Type B pancreatic cell (in vitro differentiated cells): Measurements from ENCODE around the gene LRRC3. TPM values are rescaled to one million over a fixed set of nuclear protein-coding genes. Genes with fewer than 3 reads are reported as not detected.

Source experiments
- DNase-seq: peaks from one replicate; pipeline ENCODE4 v3.0.0; 2021; ENCODE audit warnings: mixed read lengths; ENCODE audit not compliant: unreplicated experiment; ENCODE audit errors: extremely low spot score
- H3K27ac Mint-ChIP-seq: 2 replicates; pipeline ENCODE4 v1.8.0; 2021; ENCODE audit warnings: mild to moderate bottlenecking, mixed read lengths
- H3K27me3 Mint-ChIP-seq: 2 replicates; pipeline ENCODE4 v1.8.0; 2021; ENCODE audit warnings: mixed read lengths
- H3K36me3 Mint-ChIP-seq: 2 replicates; pipeline ENCODE4 v1.8.0; 2021; ENCODE audit warnings: mixed read lengths
- H3K4me1 Mint-ChIP-seq: one replicate; pipeline ENCODE4 v1.8.0; 2021; ENCODE audit warnings: mixed read lengths; ENCODE audit not compliant: unreplicated experiment
- H3K4me3 Mint-ChIP-seq: 2 replicates; pipeline ENCODE4 v1.8.0; 2021; ENCODE audit warnings: mild to moderate bottlenecking, mixed read lengths
- H3K9me3 Mint-ChIP-seq: 2 replicates; pipeline ENCODE4 v1.8.0; 2021; ENCODE audit warnings: mixed read lengths
- CTCF ChIP-seq: fragments of 200-600 bp; sonication (generic); conservative IDR thresholded peaks from 2 replicates; pipeline ENCODE4 v1.5.0; 2021; ENCODE audit warnings: antibody characterized with exemption, mild to moderate bottlenecking
- total RNA-seq: library from RNA; stranded (reverse); gene quantifications from 2 replicates; pipeline ENCODE4 v1.2.1, GENCODE V29; 2021; ENCODE audit warnings: low replicate concordance

Gene LRRC3
- total RNA-seq, 1 donor from 2014 or later, result 8.7 TPM

DNA sequence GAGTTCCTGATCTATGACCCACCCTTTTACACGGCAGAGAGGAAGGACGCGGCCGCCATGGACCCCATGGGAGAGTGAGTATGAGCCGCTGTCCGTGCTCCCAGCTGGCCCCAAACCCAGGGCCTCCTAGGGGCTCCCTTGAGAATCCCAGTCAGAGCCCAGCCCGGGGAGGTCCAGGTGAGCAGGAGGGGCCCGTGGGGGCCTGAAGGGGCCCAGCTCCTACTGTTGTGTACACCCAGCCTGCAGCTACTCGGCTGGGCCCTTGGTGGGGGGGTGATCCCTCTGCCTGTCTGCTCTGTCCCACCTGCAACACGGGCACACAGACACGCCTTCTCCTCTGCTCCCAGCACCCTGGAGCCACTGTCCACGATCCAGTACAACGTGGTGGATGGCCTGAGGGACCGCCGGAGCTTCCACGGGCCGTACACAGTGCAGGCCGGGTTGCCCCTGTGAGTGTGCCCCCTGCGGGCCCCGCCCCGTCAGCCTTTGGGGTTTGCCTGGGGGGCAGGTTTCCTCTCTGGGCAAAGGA lies 28.6 kb upstream of the LRRC3 start:
- no peaks in the 10 kb centered on the region for H3K27me3 Mint-ChIP-seq
- H3K27ac Mint-ChIP-seq, result no peak overlapping the region
- peaks cover 10% of the 10 kb centered on the region for H3K9me3 Mint-ChIP-seq
- TF ChIP-seq CTCF, result no peak
- peaks cover 3% of the 10 kb centered on the region for H3K4me1 Mint-ChIP-seq
- H3K36me3 Mint-ChIP-seq, result no peaks in the 10 kb centered on the region
- H3K4me3 Mint-ChIP-seq, result no peak overlapping the region
- peak; percentile 66 for DNase-seq

DNA sequence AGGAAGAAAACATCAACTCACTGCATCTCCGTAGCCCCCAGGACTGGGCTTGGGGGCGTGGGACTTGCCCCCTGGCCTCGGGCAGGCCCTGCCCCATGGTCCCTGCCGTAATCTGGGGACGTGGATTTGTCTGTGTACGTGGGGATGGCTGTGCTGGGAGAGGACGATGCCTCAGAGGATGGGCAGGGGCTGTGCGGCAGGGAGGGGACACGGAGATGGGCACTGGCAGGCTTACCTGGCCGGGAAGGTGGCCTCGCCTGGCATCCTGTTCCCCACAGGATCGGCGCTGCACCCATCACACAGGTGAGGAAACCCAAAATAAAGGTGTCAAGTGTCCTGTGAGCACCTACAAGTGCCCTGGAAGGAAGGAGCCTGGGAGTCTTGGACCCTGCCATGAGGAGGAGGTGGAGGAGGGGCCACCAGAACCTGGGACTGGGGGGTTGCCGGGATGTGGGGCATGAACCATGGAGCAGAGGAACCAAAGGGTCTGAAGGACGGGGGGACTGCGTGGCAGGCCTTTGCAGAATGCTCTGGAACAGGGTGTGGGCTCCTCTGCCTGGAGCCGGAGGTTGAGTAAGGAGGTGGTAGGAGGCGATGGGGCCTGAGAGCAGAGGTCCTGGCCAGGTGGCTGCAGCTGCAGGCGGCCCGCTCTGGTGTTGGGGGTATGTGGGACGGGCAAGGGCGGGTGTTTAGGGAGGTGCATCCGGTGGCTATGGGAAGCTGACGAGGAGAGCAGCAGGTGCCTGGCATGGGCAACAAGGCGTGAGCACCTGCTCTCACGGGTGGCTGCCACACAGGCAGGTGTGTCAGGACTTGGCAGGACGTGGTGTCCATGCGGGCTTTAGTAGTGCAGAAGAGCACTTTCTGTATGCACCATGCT lies 27.8 kb upstream of the LRRC3 start:
- Mint-ChIP-seq H3K27ac (no peak overlapping the region), H3K36me3 (no peaks in the 10 kb centered on the region), H3K4me1 (peaks cover 3% of the 10 kb centered on the region), H3K27me3 (no peaks in the 10 kb centered on the region), H3K4me3 (no peak overlapping the region), H3K9me3 (peaks cover 15% of the 10 kb centered on the region)
- DNase-seq, result peak; percentile 36
- TF ChIP-seq CTCF, result no peak

- H3K36me3 Mint-ChIP-seq, result no peaks in the 10 kb centered on the region
- no peak for TF ChIP-seq CTCF
- H3K27ac Mint-ChIP-seq, result no peak overlapping the region
- H3K4me3 Mint-ChIP-seq, result no peak overlapping the region
- peak; percentile 49 for DNase-seq
- H3K9me3 Mint-ChIP-seq, result peaks cover 15% of the 10 kb centered on the region
- H3K4me1 Mint-ChIP-seq, result no peaks in the 10 kb centered on the region
- H3K27me3 Mint-ChIP-seq, result no peaks in the 10 kb centered on the region
Measured at GRCh38 chr21:44428281-44428960, 26.9 kb upstream of the LRRC3 start.

DNA sequence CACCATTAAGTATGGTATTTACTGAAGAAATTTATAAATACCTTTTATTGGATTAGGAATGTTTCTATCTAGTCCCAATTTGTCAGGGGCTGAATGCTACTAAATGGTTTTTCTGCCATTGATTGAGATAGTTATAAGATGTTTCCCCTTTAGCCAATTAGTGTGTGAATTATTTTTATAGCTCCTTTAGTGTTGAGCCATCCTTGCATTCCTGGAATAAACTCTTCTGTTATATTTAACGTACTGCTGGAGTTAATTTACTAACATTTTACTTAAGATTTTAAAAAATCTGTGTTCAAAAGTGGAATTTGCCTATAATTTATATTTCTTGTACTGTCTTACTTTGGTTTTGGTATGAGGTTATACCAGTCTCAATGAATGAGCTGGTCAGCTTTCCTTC lies 25.4 kb upstream of the LRRC3 start:
- Mint-ChIP-seq H3K9me3 (peaks cover 15% of the 10 kb centered on the region), H3K36me3 (no peaks in the 10 kb centered on the region), H3K27ac (no peak overlapping the region), H3K27me3 (no peaks in the 10 kb centered on the region), H3K4me1 (no peaks in the 10 kb centered on the region), H3K4me3 (no peak overlapping the region)
- no peak for TF ChIP-seq CTCF
- no peak for DNase-seq

GRCh38 chr21:44431300-44431699 lies 24.0 kb upstream of the LRRC3 start:
- Mint-ChIP-seq H3K9me3 (peaks cover 15% of the 10 kb centered on the region), H3K4me1 (no peaks in the 10 kb centered on the region), H3K36me3 (no peaks in the 10 kb centered on the region), H3K4me3 (no peak overlapping the region), H3K27ac (no peak overlapping the region), H3K27me3 (no peaks in the 10 kb centered on the region)
- DNase-seq, result no peak
- no peak for TF ChIP-seq CTCF
